Epithelial cell of alveolus of lung (primary cell): ENCODE data around the gene GUK1. TPM values are rescaled to one million over a fixed set of nuclear protein-coding genes. Genes with fewer than 3 reads are reported as not detected.

Experiments used
- total RNA-seq: library from RNA; depleted of rRNA; stranded (reverse); fragments of >200 nt; gene quantifications from 2 replicates; pipeline ENCODE4 v1.2.1, GENCODE V29; 2015

GUK1 gene
- total RNA-seq = 197 and 338 TPM in 2 replicates

GRCh38 chr1:228139931-228140723 lies at the start of gene GUK1:
GUK1 (plus strand) TSS chr1:228140279; CDS start chr1:228140303, 24 bp downstream.

GRCh38 chr1:228102791-228103620 lies 37.1 kb upstream of the GUK1 start, which contains the start of gene C1orf35:
C1orf35 (minus strand) TSS chr1:228103325; CDS start chr1:228103227, 98 bp downstream.

GRCh38 chr1:228109073-228109961 lies 30.8 kb upstream of the GUK1 start, which contains the start of gene MRPL55:
MRPL55 (minus strand) TSS chr1:228109299; CDS start chr1:228108260, 1,039 bp downstream.

GRCh38 chr1:228149406-228150119 lies 9.5 kb downstream of the GUK1 start, which contains the start of gene GJC2:
GJC2 (plus strand) TSS chr1:228149930; CDS start chr1:228157759, 7,829 bp downstream.

GRCh38 chr1:228165372-228166169 lies 25.5 kb downstream of the GUK1 start, which contains the start of gene IBA57:
IBA57 (plus strand) TSS chr1:228165804; CDS start chr1:228165817, 13 bp downstream.

Other genes starting within 250 kb of the GUK1 start
- 0.65 and 0.72 TPM in 2 replicates for gene WNT9A, start 192.3 kb upstream of the GUK1 start, total RNA-seq
- gene WNT3A, start 133.3 kb upstream of the GUK1 start, total RNA-seq = not detected in 2 replicates
- 518 and 579 TPM in 2 replicates for gene ARF1, start 57.6 kb upstream of the GUK1 start, total RNA-seq
- gene C1orf35, start 37.0 kb upstream of the GUK1 start, total RNA-seq = 7.6 and 13.6 TPM in 2 replicates
- 54.5 and 69.2 TPM in 2 replicates for gene MRPL55, start 31.0 kb upstream of the GUK1 start, total RNA-seq
- gene GJC2, start 9.7 kb downstream of the GUK1 start, total RNA-seq = 2.6 and 4.6 TPM in 2 replicates
- gene IBA57, start 25.5 kb downstream of the GUK1 start, total RNA-seq = 2.1 and 8.9 TPM in 2 replicates
- 2.1 and 7.4 TPM in 2 replicates for gene OBSCN, start 67.8 kb downstream of the GUK1 start, total RNA-seq